Parathyroid adenoma (tissue), 2 donors: ENCODE results near the gene VIL1.

Experiments used
- H2AFZ ChIP-seq: fragments of 300-600 bp; sonication (generic); one replicate; pipeline ENCODE4 v1.7.0; 2017; ENCODE audit warnings: antibody characterized with exemption, mild to moderate bottlenecking
- H3K27ac ChIP-seq: fragments of 300-600 bp; sonication (generic); one replicate; pipeline ENCODE4 v1.7.0; 2017
- H3K27me3 ChIP-seq: fragments of 300-600 bp; sonication (generic); one replicate; pipeline ENCODE4 v1.7.0; 2017; ENCODE audit warnings: low read length; ENCODE audit not compliant: control insufficient read depth, insufficient read depth
- H3K36me3 ChIP-seq: fragments of 300-600 bp; sonication (generic); one replicate; pipeline ENCODE4 v1.7.0; 2017; ENCODE audit warnings: low read length; ENCODE audit not compliant: control insufficient read depth, insufficient read depth
- H3K4me1 ChIP-seq: fragments of 300-600 bp; sonication (generic); one replicate; pipeline ENCODE4 v1.7.0; 2017; ENCODE audit warnings: control low read depth
- H3K4me2 ChIP-seq: fragments of 300-600 bp; sonication (generic); one replicate; pipeline ENCODE4 v1.7.0; 2017; ENCODE audit warnings: low read length
- H3K4me3 ChIP-seq: fragments of 300-600 bp; sonication (generic); one replicate; pipeline ENCODE4 v1.7.0; 2017; ENCODE audit warnings: low read depth, low read length
- H3K79me2 ChIP-seq: fragments of 300-600 bp; sonication (generic); one replicate; pipeline ENCODE4 v1.7.0; 2017; ENCODE audit warnings: control low read depth
- H3K9ac ChIP-seq: fragments of 300-600 bp; sonication (generic); one replicate; pipeline ENCODE4 v1.7.0; 2017; ENCODE audit warnings: mild to moderate bottlenecking
- H3K9me3 ChIP-seq: fragments of 300-600 bp; sonication (generic); one replicate; pipeline ENCODE4 v1.7.0; 2017; ENCODE audit warnings: low read length; ENCODE audit not compliant: control insufficient read depth
- CTCF ChIP-seq: fragments of 300-600 bp; sonication (generic); IDR thresholded peaks from one replicate; pipeline ENCODE4 v1.7.0; 2017; ENCODE audit warnings: antibody characterized with exemption, mild to moderate bottlenecking
- donor health status: primary hyperparathyroidism.

Gene VIL1

GRCh38 chr2:218398437-218399390 lies 20.2 kb upstream of the VIL1 start:
- Histone ChIP-seq H3K27ac (peak overlapping the region; percentile 95), H2AFZ (peak overlapping the region; percentile 95), H3K36me3 (no peaks in the 10 kb centered on the region), H3K79me2 (peaks cover 5% of the 10 kb centered on the region), H3K4me1 (peaks cover 10% of the 10 kb centered on the region), H3K9ac (no peak overlapping the region), H3K9me3 (no peaks in the 10 kb centered on the region), H3K4me2 (peak overlapping the region; percentile 99), H3K4me3 (peak overlapping the region; percentile 99), H3K27me3 (no peaks in the 10 kb centered on the region)
- TF ChIP-seq CTCF, result no peak

GRCh38 chr2:218399391-218400166 lies 19.3 kb upstream of the VIL1 start, which contains the start of gene CTDSP1:
Gene CTDSP1 (plus strand): TSS chr2:218399868. CDS start chr2:218400091, 223 bp downstream.
- Histone ChIP-seq H3K4me1 (peaks cover 10% of the 10 kb centered on the region), H2AFZ (peak within 1 kb of the TSS; percentile 95)

GRCh38 chr2:218400167-218400929 lies 18.6 kb upstream of the VIL1 start:
- H3K36me3 ChIP-seq, result no peaks in the 10 kb centered on the region
- H3K9ac ChIP-seq, result peak overlapping the region; percentile 88
- H3K4me3 ChIP-seq, result peak overlapping the region; percentile 84
- no peaks in the 10 kb centered on the region for H3K27me3 ChIP-seq
- H3K9me3 ChIP-seq, result no peaks in the 10 kb centered on the region
- H2AFZ ChIP-seq, result peak overlapping the region; percentile 72
- H3K79me2 ChIP-seq, result peaks cover 5% of the 10 kb centered on the region
- peak overlapping the region; percentile 77 for H3K4me2 ChIP-seq
- peaks cover 10% of the 10 kb centered on the region for H3K4me1 ChIP-seq
- H3K27ac ChIP-seq, result peak overlapping the region; percentile 95
- TF ChIP-seq CTCF, result no peak

More at GRCh38 chr2:218399391-218400166, 19.3 kb upstream of the VIL1 start, which contains the start of gene CTDSP1:
- Histone ChIP-seq H3K9ac (peak within 1 kb of the TSS; percentile 88), H3K36me3 (no peaks in the 10 kb centered on the region), H3K79me2 (peaks cover 5% of the 10 kb centered on the region), H3K4me3 (peak within 1 kb of the TSS; percentile 84), H3K9me3 (no peaks in the 10 kb centered on the region), H3K4me2 (peak within 1 kb of the TSS; percentile 99), H3K27ac (peak within 1 kb of the TSS; percentile 95), H3K27me3 (no peaks in the 10 kb centered on the region)
- TF ChIP-seq CTCF, result peak; percentile 20

- Histone ChIP-seq H3K9ac (no peak overlapping the region), H3K36me3 (no peaks in the 10 kb centered on the region), H3K27ac (peak overlapping the region; percentile 33), H3K79me2 (peaks cover 5% of the 10 kb centered on the region), H3K27me3 (no peaks in the 10 kb centered on the region), H3K4me3 (peak overlapping the region; percentile 84), H3K4me1 (peaks cover 16% of the 10 kb centered on the region), H3K4me2 (peak overlapping the region; percentile 77), H3K9me3 (no peaks in the 10 kb centered on the region), H2AFZ (no peak overlapping the region)
- TF ChIP-seq CTCF, result no peak
Measured at GRCh38 chr2:218400930-218401881, 17.7 kb upstream of the VIL1 start.
